GM12874 (cell line): ENCODE results near the gene DHRS7C.

Source experiments
- CTCF ChIP-seq: IDR thresholded peaks from 2 replicates; pipeline ENCODE4 v1.5.1; 2011; ENCODE audit warnings: low read depth, mild to moderate bottlenecking, control low read depth, low read length, moderate library complexity; ENCODE audit not compliant: insufficient read depth

DHRS7C gene

GRCh38 chr17:9828296-9829295, 37.2 kb upstream of the DHRS7C start:
- TF ChIP-seq CTCF: no peak

GRCh38 chr17:9825641-9826150, 34.3 kb upstream of the DHRS7C start, which contains the start of gene GLP2R:
TSS of gene GLP2R (plus strand) at chr17:9825924. CDS start at chr17:9826064, 140 bp downstream.
- TF ChIP-seq CTCF: no peak

GRCh38 chr17:9824797-9825338, 33.5 kb upstream of the DHRS7C start:
- no peak for TF ChIP-seq CTCF

GRCh38 chr17:9824094-9824493, 32.7 kb upstream of the DHRS7C start:
- TF ChIP-seq CTCF: peak; percentile 18; the same call in 1 of the 2 replicates

- no peak for TF ChIP-seq CTCF
Observed at GRCh38 chr17:9821921-9822320, 30.5 kb upstream of the DHRS7C start, which contains the start of gene GSG1L2. TSS of gene GSG1L2 (minus strand) at chr17:9822079. CDS start at chr17:9822071, 8 bp downstream.

- TF ChIP-seq CTCF: no peak
Observed at GRCh38 chr17:9820448-9820847, 29.1 kb upstream of the DHRS7C start.

GRCh38 chr17:9818760-9819159, 27.4 kb upstream of the DHRS7C start:
- no peak for TF ChIP-seq CTCF
